Heart right ventricle (tissue), 16 donors: ENCODE data around the gene ADA. TPM values are rescaled to one million over a fixed set of nuclear protein-coding genes. Genes with fewer than 3 reads are reported as not detected.

Source experiments
- ATAC-seq, 8 donors: fragments of 200-7000 bp; cut with Tn5 transposase; one replicate each; pipeline ENCODE4 v1.9.1; 2020; ENCODE audit warnings: mild to moderate bottlenecking in 8 of 8, moderate library complexity in 8 of 8, moderate number of reproducible peaks in 1 of 8
- DNase-seq, 2 donors: peaks; one replicate each; pipeline ENCODE4 v3.0.0-alpha.2; 2020
- H3K27ac ChIP-seq, 10 donors: fragments of 200-600 bp; sonication (generic) in 2 of 10; one replicate each; pipeline versions ENCODE4 v1.5.0 to v1.8.0; 2020 to 2022; ENCODE audit warnings: mild to moderate bottlenecking in 3 of 10
- H3K27me3 ChIP-seq, 7 donors: fragments of 200-600 bp; one replicate each; pipeline ENCODE4 v1.8.0; 2021 to 2022; ENCODE audit warnings: mild to moderate bottlenecking in 2 of 7
- H3K36me3 ChIP-seq, 9 donors: fragments of 200-600 bp; sonication (generic) in 1 of 9; one replicate each; pipeline versions ENCODE4 v1.5.0 to v1.8.0; 2020 to 2022; ENCODE audit warnings: mild to moderate bottlenecking in 2 of 9
- H3K4me1 ChIP-seq, 9 donors: fragments of 200-600 bp; sonication (generic) in 1 of 9; one replicate each; pipeline versions ENCODE4 v1.5.0 to v1.8.0; 2020 to 2022; ENCODE audit warnings: mild to moderate bottlenecking in 4 of 9
- H3K4me3 ChIP-seq, 10 donors: fragments of 200-600 bp; sonication (generic) in 2 of 10; one replicate each; pipeline versions ENCODE4 v1.5.0 to v1.8.0; 2020 to 2022; ENCODE audit warnings: mild to moderate bottlenecking in 7 of 10, moderate library complexity in 2 of 10
- H3K9me3 ChIP-seq, 11 donors: fragments of 200-600 bp in 10 of 11; sonication (generic) in 2 of 11; one replicate each; pipeline versions ENCODE4 v1.5.0 to v1.8.0; 2013 to 2022; ENCODE audit warnings: mild to moderate bottlenecking in 2 of 11, control low read depth in 1 of 11, moderate library complexity in 1 of 11
- CTCF ChIP-seq, 9 donors: fragments of 200-600 bp; sonication (generic) in 2 of 9; IDR thresholded peaks; one replicate each; pipeline versions ENCODE4 v1.5.0 to v1.8.0; 2021 to 2022; ENCODE audit warnings: antibody characterized with exemption in 9 of 9, mild to moderate bottlenecking in 5 of 9, moderate library complexity in 1 of 9
- WGBS, 2 donors: extraction: QIAGEN DNeasy Blood & Tissue Kit; methylation state at CpG; one replicate each; pipeline ENCODE4 v1.1.7; 2013; ENCODE audit warnings: inconsistent platforms in 1 of 2; 5-methylcytosine and 5-hydroxymethylcytosine counted together
- intact Hi-C, 10 donors: fragments of 100-400 bp; cut with DNase I; formaldehyde crosslinking; loops; one replicate each; pipeline versions ENCODE4 v1.11.1 to v1.14.2; 2022
- polyA plus RNA-seq, 2 donors: library from polyadenylated mRNA; stranded (reverse); fragments of 200-250 nt; gene quantifications; one replicate each; pipeline ENCODE4 v1.2.3, GENCODE V29; 2013
- total RNA-seq, 10 donors: library from RNA; stranded (reverse); fragmentation: NEBNext Ultra II Directional in 3 of 10; extraction: Animal tissue kit (Norgen Biotek cat#: 25700) in 3 of 10; gene quantifications; one replicate each; pipeline versions ENCODE4 v1.2.1 to v1.2.4, GENCODE V29; 2021 to 2023
- donor health status: Arrhythmogenic right ventricular cardiomyopathy.
- donor health status: ischemic (EF 13 %, LVEDD 7.1; RV severe dilation, severe dysfunction).
- donor health status: healthy with polysubstance abuse.
- donor health status: DM: no; HTN: yes; CAD: no.
- donor health status: DM: no; HTN: no; CAD: no.
- donor health status: ischemic (EF 25% LVEDD 6.9; RV normal size, moderate dysfunction).
- donor health status: ischemic (EF 25% LVEDD 5.7; RV mildly dilated, moderate dysfunction).
- donor health status: healthy.
- donor health status: DM: yes; HTN: yes; CAD: no.
- donor health status: Ischemic cardiomyopathy.
- donor health status: ischemic (EF 35%, LVEDD 5.7; RV mildly dilated, moderate dysfunction).
- donor health status: nonischemic (EF 11% LVEDD 7.7; RV severe dilation, severe dysfunction).
- donor health status: DM: yes; HTN: yes; CAD: no.
- donor health status: PGD.
- donor health status: ischemic (EF 29% LVEDD 5.4; RV normal size, mild dysfunction).
- donor health status: nonischemic (EF 23%, LVEDD 6.1; RV moderate dilation, normal function).

The ADA gene
- total and polyA plus RNA-seq, 12 donors: 1.6 to 18.3 (median 5.1) TPM

- TF ChIP-seq CTCF (IDR thresholded peaks at IDR 0.05): no peak
- ATAC-seq (peak; percentile 55 to 87 (median 84)), DNase-seq (peak; percentile 71 to 88)
- H3K36me3 ChIP-seq: peaks cover 0 to 22% (median 3%) of the 10 kb centered on the region in 9 donors
- 0% methylated on average over 1 of the region's 1 CpG for WGBS, 2 donors
- H3K27me3 ChIP-seq: no peaks in the 10 kb centered on the region
- H3K4me3 ChIP-seq: peak overlapping the region in 4 of 10 donors; percentile 2 to 33 (median 12)
- H3K27ac ChIP-seq: peak overlapping the region; percentile 78 to 98 (median 92)
- H3K4me1 ChIP-seq: peaks cover 36 to 89% (median 79%) of the 10 kb centered on the region in 9 donors
- H3K9me3 ChIP-seq: peaks cover 0 to 3% (median 0%) of the 10 kb centered on the region in 11 donors
- intact Hi-C loops: loop anchor here in 4 of 10 donors (1.0 to 10.0 kb wide), 6 partner anchors 19 to 387 kb away; partner anchors contain the start of genes PKIG (in 3 of the 4), FITM2 (in 1 of the 4), OSER1 (in 1 of the 4) and TTPAL (in 1 of the 4)
These were observed 49.7 kb downstream of the ADA start for GRCh38 chr20:44601801-44602204.

GRCh38 chr20:44601236-44601671 is 50.2 kb downstream of the ADA start:
- no peaks in the 10 kb centered on the region for H3K9me3 ChIP-seq
- H3K36me3 ChIP-seq: peaks cover 0 to 20% (median 0%) of the 10 kb centered on the region in 9 donors
- H3K27me3 ChIP-seq: no peaks in the 10 kb centered on the region
- intact Hi-C loops: loop anchor here in 4 of 10 donors (1.0 to 10.0 kb wide), 5 partner anchors 18 to 386 kb away; partner anchors contain the start of genes PKIG (in 3 of the 4), FITM2 (in 1 of the 4), OSER1 (in 1 of the 4) and TTPAL (in 1 of the 4)
- 13 to 15% methylated on average over 7 of the region's 7 CpGs for WGBS, 2 donors
- ATAC-seq (peak; percentile 27 to 62 (median 52)), DNase-seq (peak; percentile 49 to 54)
- peak overlapping the region; percentile 78 to 98 (median 92) for H3K27ac ChIP-seq
- H3K4me1 ChIP-seq: peaks cover 36 to 95% (median 85%) of the 10 kb centered on the region in 9 donors
- TF ChIP-seq CTCF (IDR thresholded peaks at IDR 0.05): no peak
- peak overlapping the region in 6 of 10 donors; percentile 9 to 49 (median 16) for H3K4me3 ChIP-seq

- ATAC-seq (peak; percentile 4 to 85 (median 48)), DNase-seq (peak; percentile 55 to 64)
- H3K4me3 ChIP-seq: peak overlapping the region in 5 of 10 donors; percentile 9 to 49 (median 15)
- intact Hi-C loops: loop anchor here in 4 of 10 donors (1.0 to 10.0 kb wide), 5 partner anchors 18 to 386 kb away; partner anchors contain the start of genes PKIG (in 3 of the 4), FITM2 (in 1 of the 4), OSER1 (in 1 of the 4) and TTPAL (in 1 of the 4)
- H3K4me1 ChIP-seq: peaks cover 36 to 99% (median 89%) of the 10 kb centered on the region in 9 donors
- H3K36me3 ChIP-seq: peaks cover 0 to 20% (median 0%) of the 10 kb centered on the region in 9 donors
- H3K9me3 ChIP-seq: no peaks in the 10 kb centered on the region
- H3K27me3 ChIP-seq: no peaks in the 10 kb centered on the region
- 19 to 25% methylated on average over 11 of the region's 11 CpGs for WGBS, 2 donors
- TF ChIP-seq CTCF (IDR thresholded peaks at IDR 0.05): no peak
- peak overlapping the region; percentile 78 to 98 (median 92) for H3K27ac ChIP-seq
These were observed 50.7 kb downstream of the ADA start for GRCh38 chr20:44600758-44601201.

GRCh38 chr20:44600301-44600700 is 51.2 kb downstream of the ADA start:
- WGBS, 2 donors: 69% methylated on average over 4 of the region's 4 CpGs
- Histone ChIP-seq H3K4me3 (peak overlapping the region in 3 of 10 donors; percentile 3 to 49 (median 37)), H3K27ac (peak overlapping the region; percentile 78 to 98 (median 92)), H3K27me3 (no peaks in the 10 kb centered on the region), H3K9me3 (no peaks in the 10 kb centered on the region), H3K4me1 (peaks cover 38 to 100% (median 94%) of the 10 kb centered on the region in 9 donors), H3K36me3 (peaks cover 0 to 20% (median 0%) of the 10 kb centered on the region in 9 donors)
- TF ChIP-seq CTCF (IDR thresholded peaks at IDR 0.05): no peak
- ATAC-seq (no peak), DNase-seq (no peak)
- intact Hi-C loops: loop anchor here in 4 of 10 donors (2.0 to 10.0 kb wide), 4 partner anchors 18 to 386 kb away; partner anchors contain the start of genes PKIG (in 2 of the 4), FITM2 (in 1 of the 4), OSER1 (in 1 of the 4) and TTPAL (in 1 of the 4)
